Measurements from ENCODE around the gene AFF2.
A peak's percentile ranks its signal among the peaks of the same experiment; 100 is the strongest.
"Not testable (repeated sequence)": the region's sequence is repeated elsewhere in the genome, so short reads cannot be mapped to it uniquely, and the experiment has no call there.

Gene AFF2

DNA sequence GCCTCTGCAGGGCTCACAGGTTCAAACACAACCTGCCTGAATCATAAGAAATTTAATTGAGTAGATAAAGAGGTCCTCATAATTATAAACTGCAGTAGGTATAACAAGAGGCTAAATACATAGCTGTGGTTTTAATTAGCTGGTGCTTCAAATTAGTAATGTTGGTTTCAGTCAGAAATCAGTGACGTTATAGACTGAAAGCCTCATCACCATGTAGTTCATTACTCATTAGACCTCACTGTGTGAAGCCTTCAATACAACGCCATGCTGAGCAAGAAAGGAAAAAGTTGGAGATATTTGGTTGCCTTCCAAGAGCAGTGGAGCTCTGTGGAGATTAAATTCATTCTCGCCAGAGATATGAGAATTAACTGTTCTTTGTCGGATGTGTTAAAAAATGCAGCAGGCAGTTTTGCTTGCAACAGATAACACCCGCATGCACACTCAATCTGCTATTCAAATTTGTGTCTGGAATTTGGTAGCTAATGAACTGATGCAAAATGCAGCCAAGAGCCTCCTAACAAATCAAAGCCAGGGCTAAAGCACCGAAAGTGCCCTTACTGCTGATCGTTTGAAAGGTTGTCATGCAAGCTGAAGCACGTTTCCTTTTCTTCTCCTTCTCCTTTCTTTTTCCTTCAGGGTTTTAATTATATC, 148.9 kb downstream of the AFF2 start:
- DNase-seq = no peak

DNA sequence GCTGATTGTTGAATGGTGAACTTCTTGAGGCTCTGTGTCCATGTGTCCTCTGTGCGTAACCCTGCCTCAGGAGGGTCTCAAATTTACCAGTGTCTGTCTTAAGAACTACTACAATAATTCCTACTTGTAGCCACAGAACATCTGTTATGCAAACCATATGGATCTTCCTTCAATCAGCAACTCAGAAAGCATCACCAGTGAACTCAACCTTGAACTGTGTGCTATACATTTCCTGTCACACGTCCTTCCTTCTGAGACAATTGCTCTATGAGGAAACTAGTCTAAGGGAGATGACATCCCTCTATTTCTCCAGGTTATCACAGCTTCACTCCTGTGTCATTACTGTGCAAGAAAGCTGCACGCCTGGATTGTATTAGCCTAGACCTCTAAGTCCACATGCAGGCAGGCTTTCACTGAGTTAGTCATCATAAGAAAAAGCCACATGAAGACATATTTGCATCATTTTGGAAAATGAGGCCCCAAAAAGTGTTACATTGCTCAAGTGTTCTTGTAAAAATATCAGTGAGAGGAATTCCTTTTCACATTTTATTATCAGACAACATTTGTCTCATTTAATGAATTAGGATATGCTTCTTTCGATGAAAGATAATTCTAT, 157.8 kb downstream of the AFF2 start:
- DNase-seq = no peak

DNA sequence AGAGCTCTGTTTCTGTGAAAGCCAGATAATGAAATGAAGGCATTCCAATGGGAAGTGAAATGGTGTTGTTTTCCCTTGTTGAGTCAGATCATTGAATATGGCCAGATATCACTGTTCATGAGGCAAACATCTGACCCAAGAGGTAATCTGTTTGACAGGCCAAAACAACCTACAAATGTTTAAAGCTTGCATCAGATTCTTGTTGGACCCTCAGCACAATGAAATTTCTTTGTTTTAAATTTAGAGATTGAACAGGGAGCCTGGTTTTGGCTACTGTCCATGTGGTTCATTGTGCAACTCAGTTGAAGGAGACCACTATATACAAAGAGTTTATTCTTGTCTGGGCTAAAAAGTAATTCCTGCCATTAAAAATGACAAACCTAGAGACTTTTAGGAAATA, 159.1 kb downstream of the AFF2 start:
- no peak for DNase-seq

DNA sequence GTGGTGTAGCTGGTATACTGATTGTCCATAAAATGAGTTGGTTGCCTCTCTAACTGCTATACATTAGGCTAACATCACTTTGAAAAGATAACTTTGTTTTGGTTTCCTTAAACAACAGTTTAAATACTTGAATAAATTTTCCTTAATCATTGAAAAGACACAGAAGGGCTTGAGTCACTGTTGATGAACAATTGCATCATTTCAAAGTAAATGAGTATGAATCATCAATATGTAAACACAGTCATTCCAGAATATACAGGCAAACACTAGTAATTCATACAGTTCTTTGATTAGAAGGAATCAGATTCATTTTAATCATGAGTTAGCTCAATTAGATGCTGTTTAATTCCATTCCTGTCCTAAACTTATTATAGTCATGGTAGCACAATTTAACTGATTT, 160.6 kb downstream of the AFF2 start:
- DNase-seq = no peak

DNA sequence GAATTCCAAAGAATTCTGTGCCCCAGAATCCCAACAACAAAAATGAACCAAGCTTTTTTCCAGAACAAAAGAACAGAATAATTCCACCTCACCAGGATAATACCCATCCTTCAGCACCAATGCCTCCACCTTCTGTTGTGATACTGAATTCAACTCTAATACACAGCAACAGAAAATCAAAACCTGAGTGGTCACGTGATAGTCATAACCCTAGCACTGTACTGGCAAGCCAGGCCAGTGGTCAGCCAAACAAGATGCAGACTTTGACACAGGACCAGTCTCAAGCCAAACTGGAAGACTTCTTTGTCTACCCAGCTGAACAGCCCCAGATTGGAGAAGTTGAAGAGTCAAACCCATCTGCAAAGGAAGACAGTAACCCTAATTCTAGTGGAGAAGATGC, 161.6 kb downstream of the AFF2 start:
- DNase-seq = no peak

DNA sequence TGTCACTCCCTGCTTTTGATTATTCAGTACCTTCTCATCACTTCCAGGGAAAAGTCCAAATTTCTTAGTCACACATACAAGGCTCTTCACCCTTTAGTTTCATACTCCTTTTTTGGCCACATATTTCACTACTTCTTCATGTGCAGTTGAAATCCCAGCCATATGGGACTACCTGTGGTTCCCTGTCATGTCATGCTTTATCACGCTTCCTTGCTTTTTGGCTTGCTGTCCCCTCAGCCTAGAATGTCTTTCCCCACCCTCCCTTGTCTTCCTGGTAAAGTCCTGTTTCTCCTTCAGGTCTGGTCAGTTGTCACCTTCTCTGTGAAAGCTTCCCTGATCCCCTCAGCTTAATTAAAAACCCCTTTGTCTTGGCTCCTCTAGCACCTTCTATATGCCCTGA, 163.8 kb downstream of the AFF2 start:
- no peak for DNase-seq

DNA sequence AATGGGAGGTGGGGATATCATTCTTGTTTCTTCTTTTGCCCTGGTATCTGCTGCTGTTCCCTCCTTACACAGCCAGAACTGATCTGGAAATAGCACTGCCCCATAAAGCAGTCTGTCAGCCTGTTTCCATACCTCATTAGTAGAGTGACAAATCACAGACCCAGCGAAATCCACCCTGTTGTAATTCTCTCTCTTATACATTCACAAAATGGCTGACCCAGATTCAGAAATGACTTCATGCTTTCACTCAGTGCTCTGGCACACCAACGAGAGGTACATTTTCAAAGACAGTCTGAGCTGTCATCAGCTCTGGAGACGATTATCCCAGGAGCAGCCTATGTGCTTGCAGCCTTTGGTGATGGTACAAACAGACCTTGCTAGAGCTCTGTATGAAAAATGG, 164.6 kb downstream of the AFF2 start:
- no peak for DNase-seq

DNA sequence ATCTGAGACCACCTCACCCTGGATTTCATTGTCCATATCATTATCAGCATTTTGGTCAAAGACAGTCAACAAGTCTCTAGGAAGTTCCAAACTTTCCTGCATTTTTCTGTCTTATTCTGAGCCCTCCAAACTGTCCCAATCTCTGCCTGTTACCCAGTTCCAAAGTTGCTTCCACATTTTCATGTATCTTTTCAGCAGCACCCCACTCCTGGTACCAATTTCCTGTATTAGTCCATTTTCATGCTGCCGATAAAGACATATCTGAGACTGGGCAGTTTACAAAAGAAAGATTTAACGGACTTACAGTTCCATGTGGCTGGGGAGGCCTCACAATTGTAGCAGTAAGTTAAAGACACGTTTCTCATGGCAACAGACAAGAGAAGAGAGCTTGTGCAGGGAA, 168.8 kb downstream of the AFF2 start:
- not testable (repeated sequence) for DNase-seq

DNA sequence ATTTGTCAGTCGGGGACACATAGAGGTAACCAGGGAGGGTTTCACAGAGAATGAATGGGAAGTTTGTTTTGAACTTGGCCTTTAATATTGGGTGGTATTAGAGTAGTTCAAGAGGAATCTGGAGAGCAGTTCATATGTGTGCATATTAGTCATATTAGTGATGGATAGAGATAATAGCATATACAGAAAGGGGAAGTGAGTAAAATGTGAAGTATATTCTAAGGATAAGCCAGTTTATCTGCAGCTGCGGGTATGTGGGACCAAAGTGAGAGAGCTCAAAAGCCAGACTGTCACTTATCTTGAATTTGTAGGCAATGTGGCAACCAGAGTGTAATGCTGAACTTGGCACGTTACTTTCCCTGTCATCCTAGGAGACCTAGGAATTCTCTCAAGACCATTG, 169.9 kb downstream of the AFF2 start:
- no peak for DNase-seq

DNA sequence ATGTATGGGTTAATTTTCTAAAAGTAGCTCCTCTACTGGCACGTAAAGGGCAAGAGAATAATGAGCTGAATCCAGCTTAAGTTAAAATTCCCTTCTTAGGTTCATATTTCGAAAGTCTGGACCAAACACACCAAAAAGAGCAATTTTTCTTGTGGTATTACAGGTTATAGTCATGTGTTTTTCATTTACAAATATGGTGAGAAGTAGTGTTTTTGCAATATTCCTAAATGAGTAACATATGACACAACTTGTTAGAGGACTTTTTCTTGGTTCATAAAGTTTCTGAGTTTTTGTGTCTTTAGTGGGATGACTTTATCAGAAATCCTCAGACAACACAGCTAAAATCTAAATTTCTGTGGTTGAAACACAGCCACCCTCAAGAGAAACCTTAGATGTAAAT, 172.1 kb downstream of the AFF2 start:
- no peak for DNase-seq

DNA sequence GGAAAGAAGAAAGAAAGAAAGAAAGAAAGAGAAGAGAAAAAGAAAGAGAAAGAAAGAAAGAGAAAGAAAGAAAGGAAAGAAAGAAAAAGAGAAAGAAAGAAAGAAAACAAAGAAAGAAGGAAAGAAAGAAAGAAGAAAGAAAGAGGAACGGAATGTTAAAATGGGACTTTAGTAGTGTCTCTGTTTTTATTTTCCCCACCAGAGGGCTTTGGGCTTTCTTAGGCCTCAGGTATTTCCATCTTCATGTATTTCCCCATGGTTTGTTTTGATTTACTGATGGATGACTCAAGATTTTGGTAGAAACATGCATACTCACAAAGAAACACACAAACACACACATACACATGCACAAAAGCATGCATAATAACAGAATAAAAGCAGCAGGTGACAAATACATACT, 181.2 kb downstream of the AFF2 start:
- no peak for DNase-seq

DNA sequence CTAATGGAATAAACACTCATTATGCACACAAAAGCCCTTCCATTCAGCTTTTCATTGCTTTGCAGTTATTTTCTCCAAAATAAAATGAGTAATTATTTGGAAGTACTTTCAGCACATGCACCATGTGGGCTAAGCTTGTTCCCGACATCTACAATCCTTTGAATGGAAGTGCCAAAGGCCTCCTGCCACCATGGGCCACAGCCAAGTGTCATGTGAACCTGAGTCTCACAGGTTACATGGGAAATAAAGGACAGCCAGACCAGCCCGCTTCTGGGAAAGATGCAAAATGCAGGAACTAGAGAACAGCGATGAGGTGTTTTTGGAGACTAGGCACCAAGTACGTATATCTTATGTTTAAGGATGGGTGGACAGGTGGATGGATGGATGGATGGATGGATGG, 181.8 kb downstream of the AFF2 start:
- DNase-seq = no peak

DNA sequence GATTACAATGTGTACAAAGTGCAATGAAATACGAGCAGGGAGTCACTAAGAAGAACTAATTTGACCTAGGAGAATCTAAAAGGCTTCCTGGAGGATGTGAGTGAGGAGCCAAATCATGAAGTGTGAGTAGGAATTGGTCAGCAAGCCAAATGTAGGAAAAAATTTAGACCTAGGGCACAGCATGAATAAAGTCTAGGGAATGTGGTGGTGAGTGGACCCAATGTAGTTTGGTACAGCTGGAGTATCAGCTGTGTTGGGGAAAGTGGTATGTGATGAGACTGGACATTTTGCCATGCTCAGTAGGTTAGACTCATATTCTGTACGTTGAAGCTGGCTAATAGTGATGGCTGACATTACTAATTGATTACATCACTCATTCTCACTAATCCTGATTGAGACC, 191.0 kb downstream of the AFF2 start:
- no peak for DNase-seq

DNA sequence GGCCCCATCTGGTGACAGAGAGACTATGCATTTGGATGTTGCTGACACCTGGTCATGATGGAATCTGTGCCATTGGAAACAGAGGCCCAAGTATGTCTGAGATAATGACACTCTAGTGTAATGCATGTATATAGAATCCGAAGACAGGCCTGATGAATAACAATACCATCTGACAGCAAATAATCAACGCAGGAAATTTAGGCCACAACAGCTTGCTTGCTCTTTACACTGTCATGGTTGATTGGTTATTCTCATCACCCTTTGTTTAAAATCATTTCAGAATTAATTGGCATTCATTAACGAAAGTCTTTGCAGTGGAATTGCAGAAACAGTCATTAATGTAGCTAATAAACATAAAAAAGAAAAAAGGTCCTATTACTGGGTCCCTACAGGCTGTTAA, 194.8 kb downstream of the AFF2 start:
- DNase-seq = peak; percentile 89

DNA sequence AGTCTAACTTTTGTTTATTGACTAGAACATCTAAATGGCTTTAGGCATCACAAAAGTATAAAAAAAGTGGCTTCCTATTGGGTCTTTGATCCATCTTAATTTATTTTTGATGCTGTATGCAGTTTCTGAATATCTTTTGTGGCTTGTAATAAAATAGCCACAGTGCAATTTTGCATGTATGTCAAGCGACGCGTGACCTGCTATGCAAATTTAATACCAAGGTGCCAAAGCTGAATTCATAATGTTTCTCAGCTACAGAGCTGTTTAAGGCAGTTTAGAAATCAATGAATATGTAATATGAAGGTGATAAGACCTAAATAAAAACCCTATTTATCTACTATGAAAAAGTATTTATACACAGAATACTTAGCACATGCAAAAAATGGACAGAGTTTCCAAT, 197.8 kb downstream of the AFF2 start:
- no peak for DNase-seq

DNA sequence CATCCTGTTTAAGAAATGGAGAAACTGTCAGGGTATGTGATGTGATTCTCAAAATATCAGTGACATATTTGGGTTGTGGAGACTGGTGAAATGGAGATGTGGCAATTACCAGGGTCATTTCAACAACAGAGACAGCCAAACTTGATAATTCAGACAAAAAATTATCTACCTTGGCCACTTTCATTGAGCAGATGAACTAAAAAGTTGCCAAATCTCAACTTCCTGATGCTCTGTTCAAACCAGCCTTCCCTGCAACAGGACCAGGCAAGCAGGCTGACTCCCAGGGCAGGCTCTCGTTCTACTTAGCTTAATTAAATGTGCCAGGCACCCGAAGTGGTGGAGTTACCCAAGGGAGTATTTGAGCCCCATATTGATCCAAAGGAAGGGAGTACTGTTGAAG, 199.6 kb downstream of the AFF2 start:
- DNase-seq = peak; percentile 24

DNA sequence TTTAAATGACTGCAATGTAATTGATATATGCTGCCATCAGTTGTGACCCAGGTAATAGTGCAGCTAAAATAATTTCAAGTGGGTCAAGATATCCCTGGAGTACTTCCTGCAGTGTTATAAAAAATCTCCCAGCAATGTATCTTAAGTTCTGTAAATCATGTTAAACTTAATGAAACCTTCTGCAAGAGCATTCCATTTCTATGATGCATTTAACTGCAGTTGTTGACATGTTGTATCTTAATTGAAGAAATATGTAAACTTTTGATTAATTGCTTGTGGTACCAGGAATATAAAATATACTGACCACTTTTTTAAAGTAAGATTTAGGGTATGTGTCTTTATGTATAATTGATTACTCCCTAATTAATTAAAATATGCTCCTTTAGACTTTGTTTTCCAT, 213.6 kb downstream of the AFF2 start:
- no peak for DNase-seq

DNA sequence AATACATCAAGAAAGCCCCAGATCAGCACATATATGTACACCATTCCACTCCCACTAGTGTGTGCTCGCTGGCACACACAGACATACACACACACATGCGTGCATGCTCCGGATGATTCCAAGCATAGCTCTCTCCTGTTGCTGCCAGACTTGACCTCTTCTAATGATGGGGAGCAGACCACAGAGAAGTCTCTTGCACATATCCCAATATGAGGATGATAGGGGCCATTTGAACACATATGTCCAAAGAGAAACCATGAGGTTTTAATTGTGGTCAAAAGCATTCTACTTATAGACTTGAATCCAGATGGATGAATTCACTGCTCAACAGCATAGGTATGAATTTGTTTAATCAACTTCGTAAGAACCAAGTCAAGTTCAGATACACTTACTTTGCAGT, 214.9 kb downstream of the AFF2 start:
- DNase-seq = no peak

DNA sequence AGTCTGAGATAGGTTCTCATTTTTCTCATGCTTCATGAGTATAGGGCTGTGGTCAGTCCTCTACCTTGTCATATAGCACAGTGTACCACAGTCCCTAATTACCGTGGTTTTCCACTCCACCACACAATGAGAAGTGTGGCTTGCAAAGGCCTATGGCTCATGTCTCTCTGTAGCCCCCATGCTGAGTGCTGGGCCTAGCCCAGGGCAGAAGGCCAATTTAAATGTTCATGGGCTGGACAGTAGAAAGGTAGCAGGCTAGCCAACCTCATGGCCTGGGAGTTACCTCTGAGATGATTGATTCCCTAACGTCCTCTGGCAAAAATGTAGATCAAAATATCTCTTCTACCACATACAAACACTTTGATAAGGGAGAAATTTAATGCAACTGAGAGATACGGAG, 222.5 kb downstream of the AFF2 start:
- DNase-seq = no peak

DNA sequence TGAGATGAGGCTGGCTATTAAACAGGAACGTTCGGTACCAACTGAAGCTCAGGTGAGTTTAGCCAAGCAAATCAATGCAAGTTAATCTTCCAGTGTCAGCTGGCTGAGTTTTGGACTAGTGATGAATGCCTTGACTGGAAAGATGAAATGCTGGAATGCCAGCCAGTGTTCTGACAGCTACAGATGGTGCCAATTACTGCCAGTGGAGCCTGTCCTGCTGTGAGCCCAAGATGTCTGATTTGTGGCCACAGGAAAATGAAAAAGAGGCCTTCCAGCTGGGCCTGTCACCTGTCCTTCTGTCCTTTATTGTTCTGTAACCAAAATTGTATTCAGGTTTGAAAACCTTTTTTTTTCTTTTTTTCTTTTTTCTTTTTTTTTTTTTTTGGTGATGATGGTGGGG, 223.1 kb downstream of the AFF2 start:
- peak; percentile 66 for DNase-seq

DNA sequence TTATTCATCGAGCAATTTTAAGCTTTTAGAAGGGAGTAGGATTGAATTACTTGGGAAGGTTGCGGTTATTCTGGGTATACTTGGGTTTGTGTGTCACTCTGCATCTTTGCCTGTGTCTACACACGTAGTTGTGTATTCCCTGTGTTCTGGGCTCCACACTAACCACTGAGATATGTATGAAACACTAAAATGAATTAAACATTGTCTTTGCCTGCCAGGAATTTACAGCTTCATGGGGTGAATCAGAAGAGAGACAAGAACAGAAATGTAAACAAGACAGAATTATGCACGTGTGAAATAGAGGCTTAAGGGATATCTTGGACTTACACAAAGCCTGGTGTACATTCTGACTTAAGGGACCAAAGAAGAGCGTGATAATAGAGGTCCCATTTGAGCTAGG, 228.5 kb downstream of the AFF2 start:
- DNase-seq = no peak

DNA sequence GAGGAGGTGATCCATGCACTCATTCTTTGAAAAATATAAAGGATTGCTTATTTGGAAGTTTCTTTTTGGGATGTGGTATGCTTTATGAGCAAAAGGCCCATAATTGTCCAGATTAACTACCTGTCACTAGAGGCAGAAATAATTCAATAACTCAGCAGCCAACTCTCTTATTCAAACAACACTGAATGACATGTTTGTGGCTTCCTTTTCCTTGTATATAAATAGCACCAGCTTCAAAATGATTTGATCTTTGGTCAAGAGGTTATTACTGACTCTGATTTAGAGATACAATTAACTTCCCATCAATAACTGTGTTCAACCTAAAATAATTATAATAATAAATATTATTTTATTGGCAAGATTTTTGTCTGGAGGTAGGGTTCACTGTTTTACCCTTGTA, 232.3 kb downstream of the AFF2 start:
- DNase-seq = no peak

DNA sequence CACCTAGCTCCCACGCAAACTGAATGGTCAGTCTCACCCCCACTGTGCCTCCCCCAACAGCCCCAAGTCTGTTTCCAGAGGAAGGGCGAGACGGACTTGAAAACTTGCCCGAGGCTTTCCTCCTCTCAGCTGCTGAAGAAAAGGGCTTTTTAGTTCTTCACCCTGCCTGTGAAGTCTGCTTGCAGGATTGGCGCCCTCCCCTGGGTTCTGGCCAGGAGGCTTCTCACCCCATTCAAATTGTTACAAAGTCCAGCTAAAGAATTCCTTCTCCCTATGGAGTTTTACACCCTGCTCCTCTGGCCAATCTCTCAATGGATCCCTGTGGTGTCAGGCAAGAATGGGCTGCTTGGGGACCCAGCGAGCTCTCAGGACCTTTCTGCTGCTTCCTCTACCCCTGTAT, 241.0 kb downstream of the AFF2 start:
- no peak for DNase-seq

DNA sequence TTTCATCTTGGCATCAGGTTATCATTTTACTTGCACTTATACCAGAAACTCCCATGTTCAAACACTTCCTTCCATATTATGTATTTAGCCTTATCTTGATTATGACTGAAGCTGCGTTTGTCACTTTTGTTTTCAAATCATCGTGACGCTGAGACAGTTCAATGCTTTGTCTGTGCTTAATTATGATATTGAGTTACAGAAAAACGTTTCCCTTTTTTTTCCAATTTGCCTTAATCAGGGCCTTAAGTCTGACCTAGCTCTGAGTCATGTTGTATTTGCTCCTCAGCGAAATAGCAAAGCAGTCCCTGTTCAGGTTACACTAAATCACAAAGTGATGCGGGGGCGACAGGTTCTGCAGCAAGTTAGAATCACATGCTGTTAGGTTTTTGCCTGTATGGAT, 254.7 kb downstream of the AFF2 start:
- no peak for DNase-seq

DNA sequence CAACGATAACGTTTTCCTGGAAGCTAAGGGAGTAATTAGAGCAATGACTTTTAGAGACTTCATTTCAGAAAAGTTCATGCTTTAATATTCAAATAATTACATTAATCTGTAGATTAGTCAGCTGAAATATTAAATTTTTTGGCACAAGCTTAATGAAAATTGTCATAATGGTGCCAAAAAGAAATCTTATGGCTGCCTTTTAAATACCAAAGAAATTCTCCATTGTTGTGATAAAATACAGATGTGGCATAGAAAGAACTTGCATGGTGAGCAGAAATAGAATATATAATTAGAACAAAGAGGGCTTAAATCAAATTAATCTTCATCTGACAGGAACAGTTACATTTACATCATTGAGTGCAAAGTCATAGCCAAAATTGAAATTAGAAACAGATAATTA, 263.5 kb downstream of the AFF2 start:
- DNase-seq = no peak
